Neural cell (in vitro differentiated cells): ENCODE results near the gene KBTBD3. TPM values are rescaled to one million over a fixed set of nuclear protein-coding genes. Genes with fewer than 3 reads are reported as not detected.

Source experiments
- H2AFZ ChIP-seq: fragments of 200-600, 300-800 bp; sonication (generic), shearing (Covaris generic); 2 replicates; pipeline ENCODE4 v1.6.0; 2014; ENCODE audit warnings: low read depth, mild to moderate bottlenecking, antibody characterized with exemption, low read length, moderate library complexity
- H3F3A ChIP-seq: fragments of 200-600 bp; shearing (Covaris generic); 2 replicates; pipeline ENCODE4 v1.6.1; 2016; ENCODE audit warnings: mild to moderate bottlenecking, moderate library complexity, mixed read lengths, antibody characterized with exemption, low read length; ENCODE audit not compliant: insufficient read depth, poor library complexity, severe bottlenecking
- H3K27ac ChIP-seq: fragments of 200-600, 300-800 bp; sonication (generic), shearing (Covaris generic); 2 replicates; pipeline ENCODE4 v1.5.1; 2014; ENCODE audit warnings: mild to moderate bottlenecking, low read length, moderate library complexity
- H3K27me3 ChIP-seq: fragments of 300-800, 200-600 bp; sonication (generic), shearing (Covaris generic); 2 replicates; pipeline ENCODE4 v1.6.0; 2014; ENCODE audit warnings: mild to moderate bottlenecking, low read depth, low read length, moderate library complexity; ENCODE audit not compliant: insufficient read depth
- H3K36me3 ChIP-seq: fragments of 300-800, 200-600 bp; sonication (generic), shearing (Covaris generic); 2 replicates; pipeline ENCODE4 v1.5.1; 2014; ENCODE audit warnings: mild to moderate bottlenecking, antibody characterized with exemption, low read length, moderate library complexity; ENCODE audit not compliant: insufficient read depth
- H3K4me2 ChIP-seq: fragments of 300-800, 200-600 bp; sonication (generic), shearing (Covaris generic); 2 replicates; pipeline ENCODE4 v1.6.0; 2014; ENCODE audit warnings: mild to moderate bottlenecking, low read length
- H3K4me3 ChIP-seq: fragments of 300-800, 200-600 bp; sonication (generic), shearing (Covaris generic); 2 replicates; pipeline ENCODE4 v1.5.1; 2014; ENCODE audit warnings: mild to moderate bottlenecking, low read length, moderate library complexity
- H3K79me2 ChIP-seq: fragments of 200-600 bp; shearing (Covaris generic); replicated peaks from 2 replicates; pipeline ENCODE4 v1.6.0; 2014; ENCODE audit warnings: mild to moderate bottlenecking, low read length, moderate library complexity; ENCODE audit not compliant: insufficient read depth
- H3K9ac ChIP-seq: fragments of 300-800, 200-600 bp; sonication (generic), shearing (Covaris generic); 2 replicates; pipeline ENCODE4 v1.6.1; 2016; ENCODE audit warnings: mild to moderate bottlenecking, low read length, mixed read lengths
- H3K9me2 ChIP-seq: fragments of 200-600 bp; shearing (Covaris generic); 2 replicates; pipeline ENCODE4 v1.6.1; 2016; ENCODE audit warnings: mild to moderate bottlenecking, low read length, mixed read lengths; ENCODE audit not compliant: insufficient read depth
- H3K9me3 ChIP-seq: fragments of 200-600, 300-800 bp; sonication (generic), shearing (Covaris generic); 2 replicates; pipeline ENCODE4 v1.6.1; 2016; ENCODE audit warnings: mild to moderate bottlenecking, mixed run types, low read length, moderate library complexity, mixed read lengths
- H4K20me1 ChIP-seq: fragments of 200-600 bp; shearing (Covaris generic); 2 replicates; pipeline ENCODE4 v1.6.1; 2016; ENCODE audit warnings: mild to moderate bottlenecking, mixed run types; ENCODE audit not compliant: insufficient read depth
- CTCF ChIP-seq: fragments of 450-650 bp; IDR thresholded peaks from 2 replicates; pipeline ENCODE4 v1.5.1; 2014; ENCODE audit warnings: antibody characterized with exemption, mild to moderate bottlenecking, moderate library complexity; ENCODE audit not compliant: poor library complexity, severe bottlenecking
- EP300 ChIP-seq: fragments of 450-650 bp; conservative IDR thresholded peaks from 2 replicates; pipeline ENCODE4 v1.6.1; 2014; ENCODE audit warnings: antibody characterized with exemption, mild to moderate bottlenecking, moderate library complexity; ENCODE audit not compliant: poor library complexity, severe bottlenecking
- EZH2 ChIP-seq: fragments of 200-600, 300-800 bp; shearing (Covaris generic), sonication (generic); IDR thresholded peaks from 2 replicates; pipeline ENCODE4 v1.6.1; 2014; ENCODE audit warnings: antibody characterized with exemption, low read length, borderline replicate concordance, mild to moderate bottlenecking; ENCODE audit not compliant: insufficient read depth, poor library complexity, severe bottlenecking
- MXI1 ChIP-seq: fragments of 450-650 bp; conservative IDR thresholded peaks from 2 replicates; pipeline ENCODE4 v1.6.1; 2014; ENCODE audit warnings: antibody characterized with exemption, mild to moderate bottlenecking; ENCODE audit not compliant: poor library complexity, severe bottlenecking
- POLR2AphosphoS5 ChIP-seq: IDR thresholded peaks from 2 replicates; pipeline ENCODE4 v1.6.1; 2012
- RAD21 ChIP-seq: fragments of 450-650 bp; conservative IDR thresholded peaks from 2 replicates; pipeline ENCODE4 v1.6.1; 2014; ENCODE audit warnings: antibody characterized with exemption, mild to moderate bottlenecking, moderate library complexity
- REST ChIP-seq: IDR thresholded peaks from 2 replicates; pipeline ENCODE4 v1.6.1; 2012; ENCODE audit warnings: borderline replicate concordance
- SMC3 ChIP-seq: fragments of 450-650 bp; conservative IDR thresholded peaks from 2 replicates; pipeline ENCODE4 v1.6.1; 2014; ENCODE audit warnings: antibody characterized with exemption, mild to moderate bottlenecking, moderate library complexity; ENCODE audit not compliant: poor library complexity
- TAF1 ChIP-seq: IDR thresholded peaks from 2 replicates; pipeline ENCODE4 v1.6.1; 2012; ENCODE audit warnings: low read depth
- polyA plus RNA-seq: library from polyadenylated mRNA; depleted of rRNA; stranded (reverse); fragments of >200 nt; gene quantifications from 2 replicates; pipeline ENCODE4 v1.2.3, GENCODE V29; 2014

The KBTBD3 gene
- polyA plus RNA-seq, 1 donor from 2014 or later, result 7.3 TPM

- H3K9me3 ChIP-seq, result no peaks in the 10 kb centered on the region
- H3F3A ChIP-seq, result no peaks in the 10 kb centered on the region
- H3K27ac ChIP-seq, result no peak overlapping the region
- no peak overlapping the region for H2AFZ ChIP-seq
- H3K27me3 ChIP-seq, result no peaks in the 10 kb centered on the region
- H3K36me3 ChIP-seq, result no peaks in the 10 kb centered on the region
- H3K79me2 ChIP-seq, result peaks cover 78% of the 10 kb centered on the region
- TF ChIP-seq EZH2 (no peak), SMC3 (no peak), RAD21 (no peak), EP300 (no peak), REST (no peak), TAF1 (no peak), POLR2AphosphoS5 (no peak), CTCF (no peak), MXI1 (no peak)
- no peak overlapping the region for H3K4me2 ChIP-seq
- peaks cover 6% of the 10 kb centered on the region for H4K20me1 ChIP-seq
- H3K4me3 ChIP-seq, result no peak overlapping the region
- H3K9ac ChIP-seq, result no peak overlapping the region
- no peaks in the 10 kb centered on the region for H3K9me2 ChIP-seq
Measured at GRCh38 chr11:106086850-106087249, 9.7 kb upstream of the KBTBD3 start.

GRCh38 chr11:106086135-106086534 is 9.0 kb upstream of the KBTBD3 start:
- Histone ChIP-seq H3K36me3 (no peaks in the 10 kb centered on the region), H3K4me2 (no peak overlapping the region), H4K20me1 (peaks cover 6% of the 10 kb centered on the region), H3K27ac (no peak overlapping the region), H2AFZ (no peak overlapping the region), H3K9ac (no peak overlapping the region), H3K4me3 (no peak overlapping the region), H3F3A (no peaks in the 10 kb centered on the region), H3K79me2 (peaks cover 79% of the 10 kb centered on the region), H3K9me2 (no peaks in the 10 kb centered on the region), H3K9me3 (no peaks in the 10 kb centered on the region), H3K27me3 (no peaks in the 10 kb centered on the region)
- TF ChIP-seq CTCF, result no peak
- TF ChIP-seq EZH2, result no peak
- no peak for TF ChIP-seq MXI1
- TF ChIP-seq TAF1, result no peak
- TF ChIP-seq REST, result no peak
